Mesenchymal stem cell (in vitro differentiated cells and primary cell): ENCODE results near the gene SIVA1.

Experiments
- DNase-seq: peaks from one replicate; pipeline ENCODE4 v3.0.0-alpha.2; 2013
- H2AFZ ChIP-seq: one replicate; pipeline ENCODE4 v1.6.1; 2013; ENCODE audit warnings: low read depth, mild to moderate bottlenecking, control low read depth, inconsistent platforms, low read length, moderate library complexity
- H2AK5ac ChIP-seq: 2 replicates; pipeline ENCODE4 v1.6.1; 2013; ENCODE audit warnings: low read length, moderate library complexity, mild to moderate bottlenecking, inconsistent platforms; ENCODE audit not compliant: severe bottlenecking
- H2BK120ac ChIP-seq: one replicate; pipeline ENCODE4 v1.6.1; 2013; ENCODE audit warnings: low read depth, mild to moderate bottlenecking, inconsistent platforms, low read length, moderate library complexity
- H2BK12ac ChIP-seq, 2 experiments: one replicate each; pipeline ENCODE4 v1.6.1; 2013; ENCODE audit warnings: inconsistent platforms in 2 of 2, low read length in 2 of 2, mild to moderate bottlenecking in 2 of 2, moderate library complexity in 2 of 2, control low read depth in 1 of 2
- H2BK15ac ChIP-seq: one replicate; pipeline ENCODE4 v1.6.1; 2013; ENCODE audit warnings: mild to moderate bottlenecking, low read depth, inconsistent platforms; ENCODE audit not compliant: poor library complexity, severe bottlenecking
- H2BK5ac ChIP-seq: 2 replicates; pipeline ENCODE4 v1.6.1; 2013; ENCODE audit warnings: low read depth, mild to moderate bottlenecking, low read length, control low read depth, inconsistent platforms; ENCODE audit not compliant: poor library complexity, severe bottlenecking
- H3K14ac ChIP-seq, 2 experiments: one replicate each; pipeline ENCODE4 v1.6.1; 2013; ENCODE audit warnings: inconsistent platforms in 2 of 2, low read length in 2 of 2, control low read depth in 1 of 2, mild to moderate bottlenecking in 1 of 2, moderate library complexity in 1 of 2
- H3K18ac ChIP-seq, 2 experiments: one replicate each; pipeline ENCODE4 v1.6.1; 2013; ENCODE audit warnings: inconsistent platforms in 2 of 2, low read length in 2 of 2, control low read depth in 1 of 2, low read depth in 1 of 2, mild to moderate bottlenecking in 1 of 2
- H3K23ac ChIP-seq, 2 experiments: one replicate each; pipeline ENCODE4 v1.6.1; 2013; ENCODE audit warnings: inconsistent platforms in 2 of 2, low read length in 2 of 2, mild to moderate bottlenecking in 2 of 2, moderate library complexity in 2 of 2, control low read depth in 1 of 2
- H3K27ac ChIP-seq: 2 replicates; pipeline ENCODE4 v1.5.1; 2013; ENCODE audit warnings: mild to moderate bottlenecking, moderate library complexity, low read length, control low read depth, inconsistent platforms; ENCODE audit not compliant: poor library complexity, severe bottlenecking
- H3K27me3 ChIP-seq, 2 experiments: 2 replicates each; pipeline versions ENCODE4 v1.6.1 to v1.7.0; 2013; ENCODE audit warnings: low read length in 2 of 2, mild to moderate bottlenecking in 2 of 2, moderate library complexity in 2 of 2, control low read depth in 1 of 2, inconsistent platforms in 1 of 2; ENCODE audit not compliant: control insufficient read depth in 1 of 2, insufficient read depth in 1 of 2
- H3K36me3 ChIP-seq, 2 experiments: 2 replicates each; pipeline versions ENCODE4 v1.6.1 to v1.7.0; 2013; ENCODE audit warnings: low read length in 2 of 2, control low read depth in 1 of 2, inconsistent platforms in 1 of 2, low read depth in 1 of 2, mild to moderate bottlenecking in 1 of 2; ENCODE audit not compliant: insufficient read depth in 2 of 2, control insufficient read depth in 1 of 2
- H3K4ac ChIP-seq, 2 experiments: one replicate each; pipeline ENCODE4 v1.6.1; 2013; ENCODE audit warnings: inconsistent platforms in 2 of 2, low read length in 2 of 2, mild to moderate bottlenecking in 2 of 2, moderate library complexity in 2 of 2, control low read depth in 1 of 2, low read depth in 1 of 2
- H3K4me1 ChIP-seq: 2 replicates; pipeline ENCODE4 v1.6.1; 2013; ENCODE audit warnings: low read depth, low read length, control low read depth; ENCODE audit not compliant: control insufficient read depth, insufficient read depth
- H3K4me2 ChIP-seq: 2 replicates; pipeline ENCODE4 v1.6.1; 2013; ENCODE audit warnings: low read length, mild to moderate bottlenecking, inconsistent platforms; ENCODE audit not compliant: poor library complexity, severe bottlenecking
- H3K4me3 ChIP-seq, 2 experiments: 2 replicates each; pipeline versions ENCODE4 v1.5.1 to v1.7.0; 2013; ENCODE audit warnings: low read length in 2 of 2, mild to moderate bottlenecking in 2 of 2, control low read depth in 1 of 2, low read depth in 1 of 2; ENCODE audit not compliant: insufficient read depth in 1 of 2
- H3K79me1 ChIP-seq: replicated peaks from 2 replicates; pipeline ENCODE4 v1.6.1; 2013; ENCODE audit warnings: mild to moderate bottlenecking, control low read depth, low read length, inconsistent platforms; ENCODE audit not compliant: poor library complexity, severe bottlenecking
- H3K9ac ChIP-seq: 2 replicates; pipeline ENCODE4 v1.7.0; 2013; ENCODE audit warnings: mild to moderate bottlenecking, low read length, moderate library complexity
- H3K9me3 ChIP-seq: 2 replicates; pipeline ENCODE4 v1.7.0; 2013; ENCODE audit warnings: mild to moderate bottlenecking, low read length; ENCODE audit not compliant: control insufficient read depth
- H4K8ac ChIP-seq: one replicate; pipeline ENCODE4 v1.6.1; 2013; ENCODE audit warnings: inconsistent platforms, mild to moderate bottlenecking, low read length, moderate library complexity
- H4K91ac ChIP-seq: one replicate; pipeline ENCODE4 v1.6.1; 2013; ENCODE audit warnings: mild to moderate bottlenecking, low read length, inconsistent platforms
- WGBS: methylation state at CpG from one replicate; pipeline ENCODE4 v1.1.7; 2013; ENCODE audit warnings: mixed read lengths; 5-methylcytosine and 5-hydroxymethylcytosine counted together

The SIVA1 gene

GRCh38 chr14:104799244-104800014 is 46.5 kb downstream of the SIVA1 start:
- no peaks in the 10 kb centered on the region for H3K27me3 ChIP-seq
- peak overlapping the region; percentile 5 for H2AK5ac ChIP-seq
- peak overlapping the region; percentile 97 for H4K91ac ChIP-seq
- no peaks in the 10 kb centered on the region for H3K9me3 ChIP-seq
- H2BK15ac ChIP-seq = peak overlapping the region; percentile 13
- peak overlapping the region; percentile 89 for H3K9ac ChIP-seq
- peak overlapping the region; percentile 40 for H3K27ac ChIP-seq
- peak overlapping the region; percentile 24 to 56 for H3K4ac ChIP-seq
- peak overlapping the region; percentile 51 for H3K4me2 ChIP-seq
- peaks cover 0 to 9% of the 10 kb centered on the region in 2 experiments for H3K36me3 ChIP-seq
- peak overlapping the region; percentile 72 for H4K8ac ChIP-seq
- H3K23ac ChIP-seq = peak overlapping the region in 1 of 2 experiments; percentile 5
- peak overlapping the region; percentile 85 for H2BK120ac ChIP-seq
- peak overlapping the region in 1 of 2 experiments; percentile 19 for H3K14ac ChIP-seq
- H2BK12ac ChIP-seq = peak overlapping the region in 1 of 2 experiments; percentile 59
- DNase-seq = peak; percentile 45
- peak overlapping the region; percentile 23 to 52 for H3K18ac ChIP-seq
- H3K4me3 ChIP-seq = peak overlapping the region; percentile 30 to 79
- H3K4me1 ChIP-seq = peaks cover 64% of the 10 kb centered on the region
- H2AFZ ChIP-seq = no peak overlapping the region
- no peak overlapping the region for H2BK5ac ChIP-seq
- peaks cover 3% of the 10 kb centered on the region for H3K79me1 ChIP-seq
- 34% methylated on average over 18 of the region's 21 CpGs for WGBS

- peak overlapping the region; percentile 5 for H2AK5ac ChIP-seq
- no peak overlapping the region for H2AFZ ChIP-seq
- no peak overlapping the region for H3K23ac ChIP-seq
- peak overlapping the region; percentile 13 for H2BK15ac ChIP-seq
- peak overlapping the region; percentile 40 for H3K27ac ChIP-seq
- peaks cover 0 to 9% of the 10 kb centered on the region in 2 experiments for H3K36me3 ChIP-seq
- peak overlapping the region in 1 of 2 experiments; percentile 58 for H3K14ac ChIP-seq
- H2BK120ac ChIP-seq = peak overlapping the region; percentile 85
- H4K91ac ChIP-seq = peak overlapping the region; percentile 97
- H3K9ac ChIP-seq = peak overlapping the region; percentile 89
- peak overlapping the region; percentile 11 to 56 for H3K4ac ChIP-seq
- peaks cover 6% of the 10 kb centered on the region for H3K79me1 ChIP-seq
- peaks cover 71% of the 10 kb centered on the region for H3K4me1 ChIP-seq
- peak overlapping the region; percentile 72 for H4K8ac ChIP-seq
- H3K9me3 ChIP-seq = no peaks in the 10 kb centered on the region
- no peaks in the 10 kb centered on the region for H3K27me3 ChIP-seq
- peak overlapping the region in 1 of 2 experiments; percentile 38 for H2BK12ac ChIP-seq
- no peak overlapping the region for H2BK5ac ChIP-seq
- WGBS = 0% methylated on average over 12 of the region's 83 CpGs
- peak overlapping the region; percentile 23 to 98 for H3K18ac ChIP-seq
- peak; percentile 83 for DNase-seq
- peak overlapping the region; percentile 51 for H3K4me2 ChIP-seq
- peak overlapping the region; percentile 64 to 81 for H3K4me3 ChIP-seq
These were observed 47.2 kb downstream of the SIVA1 start for GRCh38 chr14:104800015-104800770.

- H3K4me2 ChIP-seq = peak within 1 kb of the TSS; percentile 81
- H4K91ac ChIP-seq = peak within 1 kb of the TSS; percentile 10
- peak within 1 kb of the TSS; percentile 64 to 81 for H3K4me3 ChIP-seq
- peak within 1 kb of the TSS; percentile 85 for H2BK120ac ChIP-seq
- peaks cover 77% of the 10 kb centered on the region for H3K4me1 ChIP-seq
- H3K23ac ChIP-seq = peak within 1 kb of the TSS in 1 of 2 experiments; percentile 92
- H3K79me1 ChIP-seq = peaks cover 6% of the 10 kb centered on the region
- H3K4ac ChIP-seq = peak within 1 kb of the TSS; percentile 11 to 56
- peak; percentile 64 for DNase-seq
- H3K27me3 ChIP-seq = no peaks in the 10 kb centered on the region
- H2AK5ac ChIP-seq = no peak within 1 kb of the TSS
- peak within 1 kb of the TSS in 1 of 2 experiments; percentile 58 for H3K14ac ChIP-seq
- peak within 1 kb of the TSS; percentile 23 to 98 for H3K18ac ChIP-seq
- H3K9ac ChIP-seq = peak within 1 kb of the TSS; percentile 89
- H3K36me3 ChIP-seq = peaks cover 0 to 9% of the 10 kb centered on the region in 2 experiments
- peak within 1 kb of the TSS; percentile 40 for H3K27ac ChIP-seq
- peak within 1 kb of the TSS; percentile 11 for H2AFZ ChIP-seq
- 4% methylated on average over 67 of the region's 105 CpGs for WGBS
- no peak within 1 kb of the TSS for H2BK5ac ChIP-seq
- peak within 1 kb of the TSS; percentile 72 for H4K8ac ChIP-seq
- no peaks in the 10 kb centered on the region for H3K9me3 ChIP-seq
- peak within 1 kb of the TSS in 1 of 2 experiments; percentile 38 for H2BK12ac ChIP-seq
- H2BK15ac ChIP-seq = peak within 1 kb of the TSS; percentile 13
These were observed 48.0 kb downstream of the SIVA1 start, which contains the start of gene ZBTB42 for GRCh38 chr14:104800771-104801519. TSS of gene ZBTB42 (plus strand) at chr14:104801101. CDS start at chr14:104801198, 97 bp downstream.
